Measurements from ENCODE around the gene FCSK.

Gene FCSK

GRCh38 chr16:70493802-70494201 is 39.4 kb downstream of the FCSK start:
- Mint-ChIP-seq H3K36me3 (ENCODE audit: low read depth) (peaks cover 99% of the 10 kb centered on the region), H3K9me3 (no peaks in the 10 kb centered on the region), H3K27me3 (no peaks in the 10 kb centered on the region), H3K4me3 (no peak overlapping the region), H3K27ac (no peak overlapping the region), H3K4me1 (ENCODE audit: low read depth) (peaks cover 8% of the 10 kb centered on the region)
- intact Hi-C loops (cut with micrococcal nuclease) = no loop called here

DNA sequence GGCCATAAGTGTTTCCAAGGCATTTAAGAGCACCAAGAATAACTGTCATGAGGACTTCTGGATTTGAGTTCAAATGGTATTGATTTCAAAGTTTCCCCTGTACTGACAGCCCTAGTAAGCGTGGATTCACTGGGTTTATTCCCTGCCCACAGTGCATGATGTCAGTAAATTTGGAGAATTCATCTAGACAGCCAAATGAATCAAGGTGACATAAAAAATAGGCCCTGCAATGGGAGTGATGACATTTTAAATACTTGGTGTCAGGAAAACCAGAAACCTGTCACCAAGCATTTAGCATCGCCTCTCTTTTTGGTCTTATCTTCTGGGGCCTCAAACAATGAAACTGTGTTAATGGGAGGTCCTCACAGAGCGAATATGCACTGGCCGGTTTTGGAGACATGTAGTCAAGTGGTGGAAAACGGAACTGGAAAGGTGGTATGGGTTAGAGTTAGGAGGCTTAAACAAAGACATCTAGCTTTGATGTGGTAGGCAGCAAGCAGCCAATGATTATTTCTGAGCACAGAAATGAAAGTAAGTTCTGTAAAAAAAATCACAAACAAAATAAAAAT is 39.9 kb downstream of the FCSK start:
- no peaks in the 10 kb centered on the region for H3K27me3 Mint-ChIP-seq
- peaks cover 8% of the 10 kb centered on the region for H3K4me1 Mint-ChIP-seq (ENCODE audit: low read depth)
- no peaks in the 10 kb centered on the region for H3K9me3 Mint-ChIP-seq
- H3K4me3 Mint-ChIP-seq = no peak overlapping the region
- intact Hi-C loops (cut with micrococcal nuclease) = no loop called here
- H3K27ac Mint-ChIP-seq = no peak overlapping the region
- peaks cover 97% of the 10 kb centered on the region for H3K36me3 Mint-ChIP-seq (ENCODE audit: low read depth)

DNA sequence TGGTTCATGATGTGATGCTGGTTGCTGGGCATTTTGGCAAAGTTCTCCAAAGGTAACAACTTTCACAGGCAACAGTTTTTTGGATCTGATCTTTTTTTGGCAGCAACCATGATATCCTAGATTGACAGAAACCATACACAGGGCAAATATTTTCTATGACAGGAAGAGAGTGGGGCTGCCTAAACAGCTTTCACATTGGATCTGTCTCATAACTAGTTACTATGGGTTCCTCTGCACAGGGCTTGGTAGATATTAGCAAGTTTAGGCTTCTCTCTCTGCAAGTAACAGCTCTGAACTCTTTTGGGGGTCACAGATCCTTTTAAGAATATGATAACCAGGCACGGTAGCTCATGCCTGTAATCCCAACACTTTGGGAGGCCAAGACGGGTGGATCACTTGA is 40.4 kb downstream of the FCSK start:
- Mint-ChIP-seq H3K27me3 (no peaks in the 10 kb centered on the region), H3K9me3 (no peaks in the 10 kb centered on the region), H3K36me3 (ENCODE audit: low read depth) (peaks cover 97% of the 10 kb centered on the region), H3K4me1 (ENCODE audit: low read depth) (peaks cover 8% of the 10 kb centered on the region), H3K27ac (no peak overlapping the region), H3K4me3 (no peak overlapping the region)
- intact Hi-C loops (cut with micrococcal nuclease) = no loop called here

DNA sequence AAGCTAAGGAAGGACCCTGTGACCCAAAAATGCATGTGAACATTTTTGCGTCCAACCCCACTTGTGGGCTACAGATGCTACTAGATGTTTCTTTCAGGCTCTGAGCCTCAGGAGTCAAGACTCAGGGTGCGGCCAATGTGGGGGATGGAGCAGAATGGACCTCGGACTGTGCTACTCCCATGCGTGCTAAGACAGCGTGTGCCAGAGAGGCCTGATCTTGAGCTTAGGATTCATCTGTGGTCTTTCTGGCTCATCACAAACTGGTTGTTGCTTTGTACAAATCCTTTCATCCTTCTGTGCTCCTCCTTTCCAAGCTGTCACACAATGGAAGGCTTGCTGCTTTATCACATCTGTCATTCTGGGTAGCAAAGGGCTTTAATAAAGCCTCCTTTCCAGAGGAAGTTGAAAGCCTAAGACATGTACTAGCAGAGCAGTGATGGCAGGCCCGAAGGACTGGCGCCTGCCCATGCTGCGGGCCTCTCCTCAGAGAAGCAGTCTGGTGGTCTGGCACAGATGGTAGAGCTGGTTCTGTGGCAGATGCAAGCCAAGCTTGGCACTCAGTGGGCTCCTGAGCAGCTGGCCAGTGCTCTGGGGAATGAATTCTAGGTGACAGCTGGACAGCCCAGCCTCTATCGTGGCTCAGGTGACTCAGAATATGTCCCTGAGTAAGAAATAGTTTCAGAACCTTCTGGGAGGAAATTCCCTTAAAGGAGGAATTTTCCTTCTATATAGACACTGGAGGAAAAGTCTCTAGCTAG is 41.2 kb downstream of the FCSK start:
- Mint-ChIP-seq H3K27ac (no peak overlapping the region), H3K36me3 (ENCODE audit: low read depth) (peaks cover 95% of the 10 kb centered on the region), H3K4me1 (ENCODE audit: low read depth) (peaks cover 3% of the 10 kb centered on the region), H3K4me3 (no peak overlapping the region), H3K27me3 (no peaks in the 10 kb centered on the region), H3K9me3 (no peaks in the 10 kb centered on the region)
- intact Hi-C loops (cut with micrococcal nuclease) = no loop called here

GRCh38 chr16:70496513-70496912 is 42.1 kb downstream of the FCSK start:
- Mint-ChIP-seq H3K27ac (no peak overlapping the region), H3K27me3 (no peaks in the 10 kb centered on the region)
- intact Hi-C loops (cut with micrococcal nuclease) = no loop called here

DNA sequence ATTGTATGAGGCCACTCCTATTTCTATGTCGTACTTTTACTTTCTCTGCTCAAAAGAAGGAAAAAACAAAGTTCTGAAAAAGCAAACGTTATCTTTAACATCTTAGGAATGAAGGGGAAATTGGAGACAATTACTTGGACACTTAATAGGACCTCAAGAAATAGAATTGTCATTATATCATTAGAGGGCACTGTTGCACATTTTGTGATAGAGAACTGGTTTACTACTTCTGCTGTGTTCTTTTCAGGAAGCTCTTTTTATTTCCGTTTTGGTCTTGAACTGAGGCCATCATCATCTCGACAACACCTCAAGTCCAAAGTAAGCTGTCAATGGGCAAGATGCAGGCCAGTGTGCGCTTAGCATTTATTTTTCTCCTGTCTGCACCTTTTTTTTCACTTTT is 54.4 kb downstream of the FCSK start:
- no peaks in the 10 kb centered on the region for H3K9me3 Mint-ChIP-seq
- no peak overlapping the region for H3K4me3 Mint-ChIP-seq
- intact Hi-C loops (cut with micrococcal nuclease) = no loop called here
- peaks cover 6% of the 10 kb centered on the region for H3K4me1 Mint-ChIP-seq (ENCODE audit: low read depth)
- peaks cover 91% of the 10 kb centered on the region for H3K36me3 Mint-ChIP-seq (ENCODE audit: low read depth)
- H3K27me3 Mint-ChIP-seq = no peaks in the 10 kb centered on the region
- H3K27ac Mint-ChIP-seq = peak overlapping the region; percentile 24

More at GRCh38 chr16:70496513-70496912, 42.1 kb downstream of the FCSK start:
- Mint-ChIP-seq H3K36me3 (ENCODE audit: low read depth) (peaks cover 97% of the 10 kb centered on the region), H3K4me1 (ENCODE audit: low read depth) (no peaks in the 10 kb centered on the region), H3K4me3 (no peak overlapping the region), H3K9me3 (no peaks in the 10 kb centered on the region)

DNA sequence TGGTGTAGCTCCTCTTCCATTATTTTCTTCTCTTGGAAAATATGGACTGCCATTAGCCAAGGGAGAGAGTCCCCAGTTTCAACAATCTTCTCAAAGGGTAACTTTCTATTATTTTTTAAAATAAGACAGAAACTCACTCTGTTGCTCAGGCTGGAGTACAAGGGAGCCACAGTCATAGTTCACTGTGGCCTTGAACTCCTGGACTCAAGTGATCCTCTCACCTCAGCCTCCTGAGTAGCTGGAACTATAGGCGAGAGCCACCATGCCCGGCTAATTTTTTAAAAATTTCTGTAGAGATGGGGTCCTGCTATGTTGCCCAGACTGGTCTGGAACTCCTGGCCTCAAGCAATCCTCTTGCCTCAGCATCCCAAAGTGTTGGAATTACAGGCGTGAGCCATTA is 55.8 kb downstream of the FCSK start:
- H3K27ac Mint-ChIP-seq = no peak overlapping the region
- H3K9me3 Mint-ChIP-seq = no peaks in the 10 kb centered on the region
- peaks cover 6% of the 10 kb centered on the region for H3K4me1 Mint-ChIP-seq (ENCODE audit: low read depth)
- H3K27me3 Mint-ChIP-seq = no peaks in the 10 kb centered on the region
- H3K36me3 Mint-ChIP-seq (ENCODE audit: low read depth) = peaks cover 92% of the 10 kb centered on the region
- H3K4me3 Mint-ChIP-seq = no peak overlapping the region
- intact Hi-C loops (cut with micrococcal nuclease) = no loop called here

DNA sequence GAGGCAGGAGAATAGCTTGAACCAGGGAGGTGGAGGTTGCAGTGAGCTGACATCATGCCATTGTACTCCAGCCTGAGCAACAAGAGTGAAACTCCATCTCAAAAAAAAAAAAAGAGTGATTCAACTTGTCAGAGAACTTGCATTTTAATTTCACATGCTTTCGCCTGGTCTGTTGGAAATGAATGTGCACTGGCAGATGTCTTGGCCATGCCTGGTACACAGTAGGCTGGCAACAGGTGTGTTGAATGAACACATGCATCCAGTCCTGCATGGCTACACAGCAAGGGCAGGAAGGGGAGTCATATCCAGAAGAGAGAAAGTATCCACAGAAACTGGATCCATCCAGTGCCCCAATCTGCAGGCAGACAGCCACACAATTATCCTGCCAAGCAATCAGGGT is 57.4 kb downstream of the FCSK start:
- Mint-ChIP-seq H3K4me1 (ENCODE audit: low read depth) (peaks cover 6% of the 10 kb centered on the region), H3K36me3 (ENCODE audit: low read depth) (peaks cover 96% of the 10 kb centered on the region), H3K4me3 (no peak overlapping the region), H3K27me3 (no peaks in the 10 kb centered on the region), H3K9me3 (no peaks in the 10 kb centered on the region), H3K27ac (no peak overlapping the region)
- intact Hi-C loops (cut with micrococcal nuclease) = no loop called here

DNA sequence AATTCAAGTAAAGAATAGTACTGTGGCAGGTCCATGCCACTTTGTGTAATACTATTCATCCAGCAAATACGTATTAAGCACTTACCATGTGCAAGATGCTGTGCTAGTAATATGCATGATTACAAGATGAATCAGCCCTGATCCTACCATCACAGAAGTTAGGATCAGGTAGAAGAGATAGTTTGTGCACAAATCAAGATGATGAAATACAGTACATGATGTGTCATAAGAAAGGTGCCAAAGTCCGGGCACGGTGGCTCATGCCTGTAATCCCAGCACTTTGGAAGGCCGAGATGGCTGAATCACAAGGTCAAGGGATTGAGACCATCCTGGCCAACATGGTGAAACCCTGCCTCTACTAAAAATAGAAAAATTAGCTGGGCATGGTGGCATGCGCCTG is 58.1 kb downstream of the FCSK start:
- Mint-ChIP-seq H3K9me3 (no peaks in the 10 kb centered on the region), H3K4me1 (ENCODE audit: low read depth) (peaks cover 6% of the 10 kb centered on the region), H3K27me3 (no peaks in the 10 kb centered on the region), H3K27ac (no peak overlapping the region), H3K4me3 (no peak overlapping the region), H3K36me3 (ENCODE audit: low read depth) (peaks cover 96% of the 10 kb centered on the region)
- intact Hi-C loops (cut with micrococcal nuclease) = no loop called here

DNA sequence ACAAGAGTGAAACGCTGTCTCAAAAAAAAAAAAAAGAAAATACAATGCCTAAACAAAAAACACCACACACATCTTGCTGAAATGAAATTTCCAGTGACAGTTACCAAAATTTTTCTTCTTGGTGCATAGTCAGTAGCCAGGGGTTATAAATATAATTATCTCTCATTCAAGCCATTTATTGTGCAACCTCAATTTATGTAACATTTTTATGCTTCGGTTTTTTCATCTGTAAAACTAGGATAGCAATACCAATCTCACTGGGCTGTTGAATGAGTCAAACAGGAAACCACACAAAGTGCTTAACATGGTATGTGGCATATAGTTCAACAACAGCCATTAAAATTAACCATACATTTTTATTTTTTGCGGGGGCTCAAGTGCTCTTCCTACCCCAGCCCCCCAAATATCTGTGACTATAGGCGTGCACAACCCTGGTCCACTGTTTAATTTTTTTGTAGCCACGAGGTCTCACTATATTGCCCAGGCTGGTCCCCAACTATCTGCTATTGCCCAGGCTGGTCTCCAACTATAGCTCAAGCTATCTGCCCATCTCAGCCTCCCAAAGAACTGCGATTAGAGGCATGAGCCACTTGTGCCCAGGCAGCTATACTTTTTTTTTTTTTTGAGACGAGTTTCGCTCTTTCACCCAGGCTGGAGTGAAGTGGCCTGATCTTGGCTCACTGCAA is 66.4 kb downstream of the FCSK start:
- intact Hi-C loops (cut with micrococcal nuclease) = no loop called here
- Mint-ChIP-seq H3K36me3 (ENCODE audit: low read depth) (peaks cover 70% of the 10 kb centered on the region), H3K4me1 (ENCODE audit: low read depth) (peaks cover 28% of the 10 kb centered on the region), H3K27ac (no peak overlapping the region), H3K27me3 (no peaks in the 10 kb centered on the region), H3K9me3 (no peaks in the 10 kb centered on the region), H3K4me3 (no peak overlapping the region)

DNA sequence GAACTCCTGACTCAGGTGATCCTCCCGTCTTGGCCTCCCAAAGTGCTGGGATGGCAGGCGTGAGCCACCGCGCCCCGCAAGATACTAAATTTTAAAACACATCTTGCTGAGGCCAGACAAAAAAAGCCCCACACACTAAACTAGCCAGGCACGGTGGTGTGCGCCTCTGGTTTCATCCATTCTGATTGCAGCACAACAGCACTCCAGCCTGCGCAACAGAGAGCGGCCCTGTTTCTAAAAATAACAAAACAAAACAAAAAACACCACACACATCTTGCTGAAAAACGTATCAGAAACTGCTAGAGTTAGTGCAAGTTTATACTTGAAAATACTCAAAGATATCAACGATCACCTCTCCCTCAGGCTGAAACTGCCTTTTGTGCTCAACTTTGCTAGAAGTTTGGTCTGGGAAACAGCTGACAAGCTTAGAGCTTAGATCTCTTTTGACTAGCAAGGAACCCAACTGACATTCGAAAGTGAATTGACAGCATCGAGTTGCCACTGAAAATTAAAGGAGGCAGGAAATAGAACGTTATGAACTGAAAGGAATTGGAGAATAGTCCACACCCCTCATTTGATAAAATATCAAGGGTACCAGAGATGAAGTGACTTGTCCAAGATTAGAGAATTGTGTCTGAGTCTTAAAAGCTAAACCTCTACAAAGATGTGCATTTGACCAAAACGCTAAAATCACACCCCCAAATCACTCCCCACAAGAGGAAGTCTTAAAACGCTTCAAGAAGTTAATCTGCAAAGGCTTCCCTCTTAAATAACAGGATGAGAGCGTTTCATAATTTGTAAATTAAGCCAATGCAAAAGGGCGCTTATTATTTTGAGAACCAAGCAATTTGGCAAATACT is 68.1 kb downstream of the FCSK start:
- H3K27me3 Mint-ChIP-seq = no peaks in the 10 kb centered on the region
- H3K4me1 Mint-ChIP-seq (ENCODE audit: low read depth) = peaks cover 40% of the 10 kb centered on the region
- peaks cover 67% of the 10 kb centered on the region for H3K36me3 Mint-ChIP-seq (ENCODE audit: low read depth)
- no peaks in the 10 kb centered on the region for H3K9me3 Mint-ChIP-seq
- peak overlapping the region; percentile 98 for H3K27ac Mint-ChIP-seq
- H3K4me3 Mint-ChIP-seq = peak overlapping the region; percentile 97
- intact Hi-C loops (cut with micrococcal nuclease) = loop anchor here (1.0 kb wide), 1 partner anchor 142 kb away; no protein-coding TSS in a partner anchor

DNA sequence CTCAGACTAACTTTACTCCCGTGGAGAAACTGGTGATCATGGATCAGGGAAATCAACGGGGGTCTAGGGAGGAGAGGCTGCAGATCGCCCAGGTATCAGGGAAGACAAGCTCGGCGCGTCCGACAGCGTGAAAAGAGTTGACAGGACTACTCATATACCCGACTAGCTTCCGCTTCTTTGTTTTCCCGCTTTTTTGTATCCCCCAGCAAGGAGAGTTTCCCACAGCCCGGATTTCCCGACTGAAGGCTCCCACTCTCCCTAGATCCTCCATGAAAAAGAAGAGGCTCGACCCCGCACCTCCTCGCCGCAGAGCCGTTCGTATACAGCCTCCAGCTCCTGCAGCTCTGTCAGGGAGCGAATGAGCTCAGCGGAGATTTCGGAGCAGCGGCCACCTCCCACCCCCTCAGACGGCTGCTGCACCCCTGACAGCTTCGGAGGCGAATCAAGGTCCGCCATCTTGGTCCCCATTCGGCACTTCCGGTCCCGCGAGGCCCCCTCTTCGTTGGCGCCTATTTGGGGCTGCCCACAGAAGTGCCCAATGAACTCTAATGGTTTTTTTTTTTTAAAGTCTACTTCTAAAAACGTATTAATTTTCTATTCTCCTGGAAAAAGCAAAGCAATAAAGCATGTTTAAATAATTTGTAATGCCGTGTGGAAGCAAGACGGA is 68.8 kb downstream of the FCSK start, which contains the start of gene COG4:
COG4 (minus strand) TSS at position 479 of the 667 bp plus-strand sequence; CDS start at position 468, 11 bp downstream.
- Mint-ChIP-seq H3K4me1 (ENCODE audit: low read depth) (peaks cover 40% of the 10 kb centered on the region), H3K27me3 (no peaks in the 10 kb centered on the region), H3K36me3 (ENCODE audit: low read depth) (peaks cover 67% of the 10 kb centered on the region), H3K4me3 (peak within 1 kb of the TSS; percentile 97), H3K9me3 (no peaks in the 10 kb centered on the region), H3K27ac (peak within 1 kb of the TSS; percentile 98)
- intact Hi-C loops (cut with micrococcal nuclease) = loop anchor here (1.0 kb wide), 1 partner anchor 143 kb away; no protein-coding TSS in a partner anchor

- peaks cover 44% of the 10 kb centered on the region for H3K4me1 Mint-ChIP-seq (ENCODE audit: low read depth)
- H3K9me3 Mint-ChIP-seq = no peaks in the 10 kb centered on the region
- intact Hi-C loops (cut with micrococcal nuclease) = loop anchor here (1.0 kb wide), 1 partner anchor 144 kb away; no protein-coding TSS in a partner anchor
These were observed 69.5 kb downstream of the FCSK start, which contains the start of gene SF3B3 for GRCh38 chr16:70523743-70524398. TSS of gene SF3B3 (plus strand) at chr16:70523816. CDS start at chr16:70526657, 2,841 bp downstream.

More at GRCh38 chr16:70523743-70524398, 69.5 kb downstream of the FCSK start, which contains the start of gene SF3B3:
- H3K4me3 Mint-ChIP-seq = peak within 1 kb of the TSS; percentile 97
- peaks cover 67% of the 10 kb centered on the region for H3K36me3 Mint-ChIP-seq (ENCODE audit: low read depth)
- peak within 1 kb of the TSS; percentile 98 for H3K27ac Mint-ChIP-seq
- H3K27me3 Mint-ChIP-seq = no peaks in the 10 kb centered on the region
